Measurements from ENCODE around the gene OSTF1.

GRCh38 chr9:75067894-75068293 lies 20.4 kb upstream of the OSTF1 start:
- TF ChIP-seq CTCF (IDR thresholded peaks at IDR 0.05; ENCODE audit: insufficient read depth, low read length, poor library complexity, severe bottlenecking) (no peak), EZH2phosphoT487 (conservative IDR thresholded peaks at IDR 0.05; ENCODE audit: low read length) (no peak)
